Activated T-helper 9 cell treated with anti-CD3 and anti-CD28 coated beads, Interleukin-2, amount 50 U/mL, for 16 hours (primary cell): Measurements from ENCODE around the gene GDPD4.
"Not testable (repeated sequence)": the region's sequence is repeated elsewhere in the genome, so short reads cannot be mapped to it uniquely, and the experiment has no call there.

ENCODE experiments used
- DNase-seq: peaks from one replicate; pipeline ENCODE4 v3.0.0-alpha.2; 2020; ENCODE audit warnings: low read depth

GDPD4 gene

GRCh38 chr11:77301510-77301909 lies at the start of gene GDPD4:
Gene GDPD4 (minus strand): TSS chr11:77301686. CDS start chr11:77285137, 16,549 bp downstream.
- DNase-seq, result no peak

GRCh38 chr11:77347948-77348347 lies 46.5 kb upstream of the GDPD4 start:
- DNase-seq, result no peak

GRCh38 chr11:77346906-77347603 lies 45.6 kb upstream of the GDPD4 start:
- no peak for DNase-seq

GRCh38 chr11:77345621-77346020 lies 44.1 kb upstream of the GDPD4 start:
- DNase-seq, result no peak

GRCh38 chr11:77340501-77340900 lies 39.0 kb upstream of the GDPD4 start:
- no peak for DNase-seq

GRCh38 chr11:77332259-77332658 lies 30.8 kb upstream of the GDPD4 start:
- DNase-seq, result no peak

GRCh38 chr11:77325159-77325558 lies 23.7 kb upstream of the GDPD4 start:
- no peak for DNase-seq

GRCh38 chr11:77324508-77324907 lies 23.0 kb upstream of the GDPD4 start:
- DNase-seq, result no peak

- no peak for DNase-seq
Measured at GRCh38 chr11:77322926-77323590, 21.6 kb upstream of the GDPD4 start.

GRCh38 chr11:77322506-77322905 lies 21.0 kb upstream of the GDPD4 start:
- DNase-seq, result no peak

- DNase-seq, result no peak
Measured at GRCh38 chr11:77320351-77320750, 18.9 kb upstream of the GDPD4 start.

- DNase-seq, result no peak
Measured at GRCh38 chr11:77318600-77318999, 17.1 kb upstream of the GDPD4 start.

- DNase-seq, result no peak
Measured at GRCh38 chr11:77316733-77317342, 15.4 kb upstream of the GDPD4 start.

- DNase-seq, result no peak
Measured at GRCh38 chr11:77312107-77312506, 10.6 kb upstream of the GDPD4 start.

GRCh38 chr11:77311701-77312100 lies 10.2 kb upstream of the GDPD4 start:
- no peak for DNase-seq

- DNase-seq, result no peak
Measured at GRCh38 chr11:77310721-77311120, 9.2 kb upstream of the GDPD4 start.

GRCh38 chr11:77309401-77310085 lies 8.1 kb upstream of the GDPD4 start:
- no peak for DNase-seq

- no peak for DNase-seq
Measured at GRCh38 chr11:77308838-77309237, 7.4 kb upstream of the GDPD4 start.

GRCh38 chr11:77303328-77303727 lies 1.8 kb upstream of the GDPD4 start:
- no peak for DNase-seq

GRCh38 chr11:77302752-77303151 lies 1.3 kb upstream of the GDPD4 start:
- DNase-seq, result no peak

GRCh38 chr11:77300695-77301094 lies 791 bp downstream of the GDPD4 start:
- DNase-seq, result no peak

- DNase-seq, result not testable (repeated sequence)
Measured at GRCh38 chr11:77300028-77300427, 1.5 kb downstream of the GDPD4 start.

GRCh38 chr11:77299528-77299993 lies 1.9 kb downstream of the GDPD4 start:
- no peak for DNase-seq
